ENCODE measurements around the gene STK39.

STK39 gene

DNA sequence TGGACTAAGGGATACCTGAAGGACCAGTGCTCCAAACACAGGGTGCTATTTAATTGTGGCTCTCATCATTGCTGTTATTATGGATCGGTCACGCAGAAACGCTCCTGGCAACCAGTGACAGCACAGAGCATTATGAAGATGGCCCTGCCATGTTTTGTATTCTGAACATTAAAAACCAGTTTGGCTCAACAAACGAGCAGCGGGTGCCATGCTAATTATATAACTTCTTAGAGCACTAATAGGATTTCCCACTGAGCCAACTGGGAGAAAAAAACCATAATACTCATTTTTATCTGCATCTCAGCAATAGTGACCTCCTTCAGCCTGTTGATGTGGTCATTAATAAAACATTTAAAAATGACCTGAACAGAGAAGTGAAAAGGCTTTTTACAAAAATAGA, 212.8 kb downstream of the STK39 start:
- H3K27ac ChIP-seq, result no peak overlapping the region
- TF ChIP-seq, protein P1, sequence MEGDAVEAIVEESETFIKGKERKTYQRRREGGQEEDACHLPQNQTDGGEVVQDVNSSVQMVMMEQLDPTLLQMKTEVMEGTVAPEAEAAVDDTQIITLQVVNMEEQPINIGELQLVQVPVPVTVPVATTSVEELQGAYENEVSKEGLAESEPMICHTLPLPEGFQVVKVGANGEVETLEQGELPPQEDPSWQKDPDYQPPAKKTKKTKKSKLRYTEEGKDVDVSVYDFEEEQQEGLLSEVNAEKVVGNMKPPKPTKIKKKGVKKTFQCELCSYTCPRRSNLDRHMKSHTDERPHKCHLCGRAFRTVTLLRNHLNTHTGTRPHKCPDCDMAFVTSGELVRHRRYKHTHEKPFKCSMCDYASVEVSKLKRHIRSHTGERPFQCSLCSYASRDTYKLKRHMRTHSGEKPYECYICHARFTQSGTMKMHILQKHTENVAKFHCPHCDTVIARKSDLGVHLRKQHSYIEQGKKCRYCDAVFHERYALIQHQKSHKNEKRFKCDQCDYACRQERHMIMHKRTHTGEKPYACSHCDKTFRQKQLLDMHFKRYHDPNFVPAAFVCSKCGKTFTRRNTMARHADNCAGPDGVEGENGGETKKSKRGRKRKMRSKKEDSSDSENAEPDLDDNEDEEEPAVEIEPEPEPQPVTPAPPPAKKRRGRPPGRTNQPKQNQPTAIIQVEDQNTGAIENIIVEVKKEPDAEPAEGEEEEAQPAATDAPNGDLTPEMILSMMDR (conservative IDR thresholded peaks at IDR 0.05), result no peak
- TF ChIP-seq ZFX (IDR thresholded peaks at IDR 0.05), result no peak

DNA sequence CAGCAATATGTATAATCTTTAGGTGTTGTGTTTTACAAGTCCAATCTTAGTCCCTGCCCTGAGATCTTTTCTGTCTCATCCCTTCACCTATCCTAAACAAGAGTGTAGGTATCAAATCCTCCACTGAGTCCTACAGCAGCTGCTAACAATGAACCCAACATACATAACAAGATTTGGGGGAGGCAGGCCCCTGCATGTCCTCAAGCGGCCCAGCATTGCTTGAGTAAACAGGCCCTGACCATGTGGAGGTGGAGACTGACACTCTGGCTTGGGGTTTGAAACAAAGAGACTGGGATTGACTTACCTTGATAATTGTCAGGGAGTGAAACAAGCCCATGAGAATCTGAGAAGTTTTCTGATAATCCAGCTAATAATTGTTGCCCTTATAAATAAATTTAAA, 213.4 kb downstream of the STK39 start:
- no peak for TF ChIP-seq ZFX (IDR thresholded peaks at IDR 0.05)
- TF ChIP-seq, protein P1 (conservative IDR thresholded peaks at IDR 0.05), result no peak
- H3K27ac ChIP-seq, result no peak overlapping the region

DNA sequence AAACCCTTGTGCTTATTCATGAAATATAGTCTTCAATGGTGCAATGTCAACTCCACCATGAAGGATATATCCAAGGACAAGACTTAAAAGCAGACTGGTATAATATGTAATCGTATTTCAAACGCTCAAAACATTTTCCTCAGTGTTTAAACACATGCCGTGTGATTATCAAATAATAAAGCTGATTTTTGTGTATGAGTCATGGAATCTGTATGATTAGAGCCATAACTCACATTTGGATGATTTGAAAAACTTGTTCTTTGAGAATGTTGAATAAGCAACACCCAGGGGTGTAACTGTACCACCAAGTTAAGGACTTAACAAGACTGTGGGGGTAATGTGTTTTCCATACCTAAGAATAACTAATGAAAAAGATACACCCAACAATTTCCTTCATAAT, 215.3 kb downstream of the STK39 start:
- TF ChIP-seq, protein P1 (conservative IDR thresholded peaks at IDR 0.05), result no peak
- TF ChIP-seq ZFX (IDR thresholded peaks at IDR 0.05), result no peak

DNA sequence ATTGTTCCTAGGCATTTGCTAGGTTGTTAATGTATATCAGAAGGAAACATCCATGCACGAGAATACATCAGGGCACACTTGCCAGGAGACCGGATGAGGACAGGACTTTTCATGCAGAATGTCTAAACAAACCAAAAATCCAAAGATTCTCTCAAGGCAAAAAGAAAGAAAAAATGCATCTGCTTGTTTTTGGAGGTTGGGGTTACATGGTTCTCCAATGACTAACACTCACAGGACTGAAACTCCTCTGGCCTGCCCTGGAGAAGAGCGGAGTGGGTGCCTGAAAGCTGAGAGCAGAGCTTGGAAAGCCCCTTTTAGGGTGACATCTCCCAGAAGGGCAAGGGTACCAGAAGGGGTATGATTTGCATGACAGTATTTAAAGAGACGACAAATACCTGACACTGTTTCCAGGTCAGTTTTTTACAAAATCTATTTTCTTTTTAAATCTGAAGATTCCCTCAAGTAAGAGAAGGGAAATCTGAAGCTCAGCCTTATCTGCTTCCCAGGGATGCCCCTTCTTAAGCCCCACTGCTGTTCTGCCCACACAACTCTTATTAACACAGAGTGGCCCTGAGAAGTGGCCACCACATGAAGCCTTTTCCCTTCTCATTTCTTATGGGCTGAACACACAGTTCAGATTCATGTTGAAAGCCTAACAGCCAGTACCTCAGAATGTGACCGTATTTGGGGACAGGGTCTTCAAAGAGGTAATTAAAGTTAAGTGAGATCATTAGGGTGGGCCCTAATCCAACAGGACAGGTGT, 216.4 kb downstream of the STK39 start:
- TF ChIP-seq ZFX (IDR thresholded peaks at IDR 0.05), result no peak
- TF ChIP-seq, protein P1 (conservative IDR thresholded peaks at IDR 0.05), result no peak
- H3K27ac ChIP-seq, result no peak overlapping the region

More for the DNA sequence above, 215.3 kb downstream of the STK39 start:
- no peak overlapping the region for H3K27ac ChIP-seq

DNA sequence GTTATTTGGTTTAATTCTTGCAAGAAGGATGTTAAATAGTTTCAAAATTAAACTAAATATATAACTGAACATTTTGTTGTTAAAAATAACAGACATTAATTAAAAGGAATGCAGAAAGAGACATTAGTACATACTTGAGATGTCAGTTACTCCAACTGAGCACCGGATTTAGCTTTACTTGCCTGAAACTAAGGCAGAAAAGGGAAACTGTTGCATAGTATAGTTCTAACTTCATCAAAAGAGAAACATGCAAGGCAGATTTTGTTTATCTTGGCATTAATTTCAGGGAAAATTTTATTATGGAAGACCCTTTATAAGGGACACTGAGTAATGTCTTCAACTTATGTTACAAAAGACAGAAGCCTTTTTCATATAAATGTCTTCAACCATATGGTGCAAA, 218.3 kb downstream of the STK39 start:
- no peak overlapping the region for H3K27ac ChIP-seq
- no peak for TF ChIP-seq ZFX (IDR thresholded peaks at IDR 0.05)
- TF ChIP-seq, protein P1 (conservative IDR thresholded peaks at IDR 0.05), result no peak

DNA sequence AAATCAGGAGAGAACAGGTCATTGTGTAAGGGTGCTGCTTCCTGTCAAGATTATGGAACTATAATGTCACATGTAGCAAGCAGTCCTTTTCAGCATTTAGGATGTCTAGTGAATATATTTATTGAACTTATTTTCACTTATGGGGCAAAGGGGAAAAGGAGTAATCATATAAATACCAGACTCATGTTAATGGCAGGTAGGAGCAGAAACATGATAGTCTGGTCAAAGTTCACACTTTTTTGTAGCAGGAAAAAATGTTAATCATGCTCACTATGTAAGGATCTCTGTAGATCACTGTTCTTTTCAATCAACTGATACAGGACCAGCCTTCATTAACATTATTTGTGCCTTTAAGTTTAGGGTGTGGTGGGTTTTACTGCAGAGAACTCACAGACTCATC, 219.0 kb downstream of the STK39 start:
- H3K27ac ChIP-seq, result no peak overlapping the region
- TF ChIP-seq ZFX (IDR thresholded peaks at IDR 0.05), result no peak
- TF ChIP-seq, protein P1 (conservative IDR thresholded peaks at IDR 0.05), result no peak

DNA sequence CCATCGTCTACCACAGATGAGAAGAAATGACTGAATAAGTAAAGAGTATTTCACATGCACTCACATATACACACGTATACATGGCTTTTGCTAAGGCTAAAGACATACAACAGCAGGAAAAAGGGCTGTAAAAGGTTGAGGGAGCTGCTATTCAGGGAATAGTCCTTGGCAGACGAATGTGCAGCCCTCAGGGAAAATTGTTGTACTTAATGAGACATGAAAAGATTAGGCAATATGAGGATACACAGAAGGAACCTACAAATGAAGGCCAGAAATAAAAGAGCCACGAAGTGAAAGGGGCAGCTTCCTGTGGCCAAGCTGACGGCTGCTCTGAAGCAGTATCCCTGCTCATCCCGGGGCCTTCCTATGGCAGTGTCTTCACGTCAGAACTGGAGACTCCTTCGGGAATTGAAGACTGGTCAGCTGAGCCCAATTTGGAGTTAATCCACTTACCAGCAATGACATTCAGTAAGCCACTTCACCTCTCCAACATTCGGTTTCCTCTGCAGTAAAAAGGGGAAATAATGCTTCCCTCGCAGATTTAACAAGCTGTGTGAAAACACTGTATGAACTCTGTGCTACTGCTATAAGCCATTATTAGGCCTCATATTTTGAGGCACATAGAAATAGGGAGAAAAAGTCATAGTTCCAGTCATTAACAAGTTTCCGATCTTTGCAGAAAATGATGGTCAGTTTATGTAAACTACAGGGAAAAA, 221.8 kb downstream of the STK39 start:
- H3K27ac ChIP-seq, result no peak overlapping the region
- no peak for TF ChIP-seq ZFX (IDR thresholded peaks at IDR 0.05)
- TF ChIP-seq, protein P1 (conservative IDR thresholded peaks at IDR 0.05), result no peak

Measured in C4-2B (cell line).